Osteoblast (primary cell): ENCODE results near the gene SNX6. TPM values are rescaled to one million over a fixed set of nuclear protein-coding genes. Genes with fewer than 3 reads are reported as not detected.
A peak's percentile ranks its signal among the peaks of the same experiment; 100 is the strongest.

Experiments used
- DNase-seq: peaks from one replicate; pipeline ENCODE4 v3.0.0; 2011; ENCODE audit warnings: low spot score, mixed read lengths; ENCODE audit not compliant: insufficient read length; ENCODE audit errors: missing footprints
- H2AFZ ChIP-seq: 2 replicates; pipeline ENCODE4 v1.6.0; 2011; ENCODE audit warnings: mild to moderate bottlenecking, low read length
- H3K27ac ChIP-seq: 2 replicates; pipeline ENCODE4 v1.5.1; 2011; ENCODE audit warnings: mild to moderate bottlenecking, low read depth, low read length, moderate library complexity
- H3K27me3 ChIP-seq: 2 replicates; pipeline ENCODE4 v1.6.0; 2012; ENCODE audit warnings: mild to moderate bottlenecking, control low read depth, inconsistent platforms, low read length, moderate library complexity; ENCODE audit not compliant: insufficient read depth
- H3K36me3 ChIP-seq: 2 replicates; pipeline ENCODE4 v1.5.1; 2011; ENCODE audit warnings: mild to moderate bottlenecking, low read length, control low read depth, moderate library complexity; ENCODE audit not compliant: insufficient read depth
- H3K4me1 ChIP-seq: 2 replicates; pipeline ENCODE4 v1.5.1; 2011; ENCODE audit warnings: mild to moderate bottlenecking, low read length, control low read depth, moderate library complexity; ENCODE audit not compliant: insufficient read depth
- H3K4me2 ChIP-seq: 2 replicates; pipeline ENCODE4 v1.6.0; 2011; ENCODE audit warnings: mild to moderate bottlenecking, low read length; ENCODE audit not compliant: insufficient read depth
- H3K4me3 ChIP-seq: fragments of 200-600 bp; sonication (generic); 3 replicates; pipeline ENCODE4 v1.5.1; 2012; ENCODE audit warnings: mild to moderate bottlenecking, low read length, inconsistent platforms; ENCODE audit not compliant: insufficient read depth
- H3K79me2 ChIP-seq: 2 replicates; pipeline ENCODE4 v1.6.0; 2012; ENCODE audit warnings: mild to moderate bottlenecking, low read length, control low read depth, inconsistent platforms; ENCODE audit not compliant: insufficient read depth
- H3K9me3 ChIP-seq: 2 replicates; pipeline ENCODE4 v1.5.1; 2011; ENCODE audit warnings: low read depth, low read length, control low read depth
- H4K20me1 ChIP-seq: 2 replicates; pipeline ENCODE4 v1.6.0; 2012; ENCODE audit warnings: mild to moderate bottlenecking, low read length, control low read depth; ENCODE audit not compliant: insufficient read depth
- total RNA-seq: library from RNA; depleted of rRNA; stranded (reverse); fragments of >200 nt; gene quantifications from 2 replicates; pipeline ENCODE4 v1.2.3, GENCODE V29; 2012
- TF ChIP-seq, protein P1 (sequence below): IDR thresholded peaks from 2 replicates; pipeline ENCODE4 v1.5.1; 2011; ENCODE audit warnings: mild to moderate bottlenecking, low read depth, low read length, moderate library complexity; ENCODE audit errors: extremely low read depth

The SNX6 gene
- total RNA-seq, 1 donor, result 177 TPM

DNA sequence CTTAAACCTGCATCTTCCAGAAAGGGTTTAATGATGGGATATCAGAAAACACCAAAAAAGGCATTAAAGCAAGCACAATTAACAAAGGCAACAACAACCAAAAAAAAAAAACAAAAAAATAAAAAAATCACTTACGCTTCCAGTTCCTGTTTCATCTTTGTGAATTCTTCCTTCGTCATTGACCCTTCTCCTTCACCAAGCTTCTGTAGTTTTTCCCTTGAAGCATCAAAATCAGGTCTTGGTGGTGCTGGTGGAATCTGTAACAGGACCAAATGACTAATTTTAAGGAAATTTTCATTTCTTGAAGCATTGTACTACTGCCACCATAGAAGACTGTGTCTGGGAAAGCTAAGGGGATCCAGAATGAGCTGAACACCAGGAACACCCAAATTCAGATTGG, 24.5 kb downstream of the SNX6 start:
- no peaks in the 10 kb centered on the region for H4K20me1 ChIP-seq
- TF ChIP-seq, protein P1, sequence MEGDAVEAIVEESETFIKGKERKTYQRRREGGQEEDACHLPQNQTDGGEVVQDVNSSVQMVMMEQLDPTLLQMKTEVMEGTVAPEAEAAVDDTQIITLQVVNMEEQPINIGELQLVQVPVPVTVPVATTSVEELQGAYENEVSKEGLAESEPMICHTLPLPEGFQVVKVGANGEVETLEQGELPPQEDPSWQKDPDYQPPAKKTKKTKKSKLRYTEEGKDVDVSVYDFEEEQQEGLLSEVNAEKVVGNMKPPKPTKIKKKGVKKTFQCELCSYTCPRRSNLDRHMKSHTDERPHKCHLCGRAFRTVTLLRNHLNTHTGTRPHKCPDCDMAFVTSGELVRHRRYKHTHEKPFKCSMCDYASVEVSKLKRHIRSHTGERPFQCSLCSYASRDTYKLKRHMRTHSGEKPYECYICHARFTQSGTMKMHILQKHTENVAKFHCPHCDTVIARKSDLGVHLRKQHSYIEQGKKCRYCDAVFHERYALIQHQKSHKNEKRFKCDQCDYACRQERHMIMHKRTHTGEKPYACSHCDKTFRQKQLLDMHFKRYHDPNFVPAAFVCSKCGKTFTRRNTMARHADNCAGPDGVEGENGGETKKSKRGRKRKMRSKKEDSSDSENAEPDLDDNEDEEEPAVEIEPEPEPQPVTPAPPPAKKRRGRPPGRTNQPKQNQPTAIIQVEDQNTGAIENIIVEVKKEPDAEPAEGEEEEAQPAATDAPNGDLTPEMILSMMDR, result no peak
- H3K4me2 ChIP-seq, result no peak overlapping the region
- no peak for DNase-seq
- no peak overlapping the region for H2AFZ ChIP-seq
- H3K79me2 ChIP-seq, result peaks cover 9% of the 10 kb centered on the region
- peak overlapping the region; percentile 41 for H3K27ac ChIP-seq
- no peaks in the 10 kb centered on the region for H3K9me3 ChIP-seq
- no peaks in the 10 kb centered on the region for H3K27me3 ChIP-seq
- peaks cover 89% of the 10 kb centered on the region for H3K36me3 ChIP-seq
- peaks cover 18% of the 10 kb centered on the region for H3K4me1 ChIP-seq
- no peak overlapping the region for H3K4me3 ChIP-seq

DNA sequence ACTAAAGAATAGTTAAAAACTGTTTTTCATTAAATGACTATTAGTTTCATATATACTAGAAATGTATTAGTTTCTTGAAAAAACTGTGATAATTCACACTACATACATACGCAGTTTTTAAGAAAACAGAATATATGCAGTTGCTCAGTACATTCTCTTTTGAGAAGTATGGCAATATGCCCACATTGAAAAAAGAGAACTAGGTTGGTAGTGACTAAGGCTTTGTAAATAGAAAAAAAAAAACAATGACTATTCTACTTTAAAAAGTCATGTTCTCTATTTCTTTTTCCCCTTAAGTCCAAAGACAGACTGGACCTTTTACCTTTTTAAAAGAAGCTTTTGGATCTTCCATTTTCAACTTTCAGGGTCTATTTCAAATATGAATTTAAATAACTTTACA, 25.0 kb downstream of the SNX6 start:
- Histone ChIP-seq H3K36me3 (peaks cover 92% of the 10 kb centered on the region), H3K27me3 (no peaks in the 10 kb centered on the region), H3K4me1 (peaks cover 18% of the 10 kb centered on the region), H3K27ac (peak overlapping the region; percentile 33), H2AFZ (no peak overlapping the region), H3K9me3 (no peaks in the 10 kb centered on the region), H3K4me2 (no peak overlapping the region), H4K20me1 (no peaks in the 10 kb centered on the region), H3K79me2 (peaks cover 8% of the 10 kb centered on the region), H3K4me3 (no peak overlapping the region)
- TF ChIP-seq, protein P1, result no peak
- peak; percentile 87 for DNase-seq

DNA sequence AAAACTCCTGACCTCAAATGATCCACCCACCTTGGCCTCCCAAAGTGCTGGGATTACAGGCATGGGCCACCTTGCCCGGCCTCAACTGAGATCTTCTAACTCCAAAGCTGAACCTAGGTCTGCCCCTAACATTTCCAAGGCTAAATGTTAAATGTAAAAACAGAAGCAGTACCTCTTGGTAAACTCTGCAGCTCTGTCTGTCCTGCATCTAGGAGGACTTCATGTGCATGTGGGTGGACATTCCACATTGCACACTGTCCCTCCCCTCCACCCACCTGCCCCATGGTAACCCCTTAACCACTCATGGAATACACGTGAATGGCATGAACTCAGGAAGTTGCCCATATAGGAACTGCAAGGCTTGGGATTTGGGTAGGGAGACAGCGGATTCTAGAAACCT, 33.1 kb downstream of the SNX6 start:
- Histone ChIP-seq H3K27ac (no peak overlapping the region), H4K20me1 (no peaks in the 10 kb centered on the region), H3K79me2 (peaks cover 29% of the 10 kb centered on the region), H3K4me2 (no peak overlapping the region), H3K36me3 (peaks cover 85% of the 10 kb centered on the region), H3K9me3 (no peaks in the 10 kb centered on the region), H3K4me1 (peaks cover 25% of the 10 kb centered on the region), H3K27me3 (no peaks in the 10 kb centered on the region), H2AFZ (no peak overlapping the region), H3K4me3 (no peak overlapping the region)
- TF ChIP-seq, protein P1, result no peak
- DNase-seq, result no peak

DNA sequence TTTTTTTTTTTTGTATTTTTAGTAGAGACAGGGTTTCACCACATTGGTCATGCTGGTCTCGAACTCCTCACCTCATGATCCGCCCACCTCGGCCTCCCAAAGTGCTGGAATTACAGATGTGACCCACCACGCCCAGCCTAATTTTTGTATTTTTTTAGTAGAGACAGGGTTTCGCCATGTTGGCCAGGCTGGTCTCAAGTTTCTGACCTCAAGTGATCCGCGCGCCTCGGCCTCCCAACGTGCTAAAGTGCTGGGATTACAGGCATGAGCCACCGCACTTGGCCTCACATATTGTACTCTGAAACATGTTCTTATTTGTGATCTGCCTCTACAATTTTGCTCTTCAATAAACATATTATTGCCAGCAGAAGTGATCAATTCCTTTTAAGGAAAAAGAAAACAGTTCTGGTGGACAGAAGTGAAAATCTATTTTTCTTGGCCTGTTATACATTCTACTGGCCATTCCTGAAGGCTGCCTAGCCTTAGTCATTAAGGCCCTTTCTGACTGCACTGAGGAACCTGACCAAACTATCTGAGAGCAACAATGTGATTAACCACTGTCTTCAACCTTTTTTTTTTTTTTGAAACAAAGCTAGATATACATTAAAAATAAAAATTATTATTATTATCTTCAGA, 36.1 kb downstream of the SNX6 start:
- Histone ChIP-seq H3K27ac (peak overlapping the region; percentile 48), H3K79me2 (peaks cover 46% of the 10 kb centered on the region)
- DNase-seq, result peak; percentile 81

More for the DNA sequence above, 36.1 kb downstream of the SNX6 start:
- TF ChIP-seq, protein P1, result no peak
- Histone ChIP-seq H3K9me3 (no peaks in the 10 kb centered on the region), H2AFZ (no peak overlapping the region), H4K20me1 (no peaks in the 10 kb centered on the region), H3K4me3 (no peak overlapping the region), H3K4me1 (peaks cover 19% of the 10 kb centered on the region), H3K36me3 (peaks cover 88% of the 10 kb centered on the region), H3K4me2 (no peak overlapping the region), H3K27me3 (no peaks in the 10 kb centered on the region)
